ENCODE data around the gene BRD1.
"Not testable (repeated sequence)": the region's sequence is repeated elsewhere in the genome, so short reads cannot be mapped to it uniquely, and the experiment has no call there.

Gene BRD1

GRCh38 chr22:49767355-49768062 lies 60.2 kb downstream of the BRD1 start:
- DNase-seq, result no peak

GRCh38 chr22:49765951-49766350 lies 61.7 kb downstream of the BRD1 start:
- no peak for DNase-seq

DNA sequence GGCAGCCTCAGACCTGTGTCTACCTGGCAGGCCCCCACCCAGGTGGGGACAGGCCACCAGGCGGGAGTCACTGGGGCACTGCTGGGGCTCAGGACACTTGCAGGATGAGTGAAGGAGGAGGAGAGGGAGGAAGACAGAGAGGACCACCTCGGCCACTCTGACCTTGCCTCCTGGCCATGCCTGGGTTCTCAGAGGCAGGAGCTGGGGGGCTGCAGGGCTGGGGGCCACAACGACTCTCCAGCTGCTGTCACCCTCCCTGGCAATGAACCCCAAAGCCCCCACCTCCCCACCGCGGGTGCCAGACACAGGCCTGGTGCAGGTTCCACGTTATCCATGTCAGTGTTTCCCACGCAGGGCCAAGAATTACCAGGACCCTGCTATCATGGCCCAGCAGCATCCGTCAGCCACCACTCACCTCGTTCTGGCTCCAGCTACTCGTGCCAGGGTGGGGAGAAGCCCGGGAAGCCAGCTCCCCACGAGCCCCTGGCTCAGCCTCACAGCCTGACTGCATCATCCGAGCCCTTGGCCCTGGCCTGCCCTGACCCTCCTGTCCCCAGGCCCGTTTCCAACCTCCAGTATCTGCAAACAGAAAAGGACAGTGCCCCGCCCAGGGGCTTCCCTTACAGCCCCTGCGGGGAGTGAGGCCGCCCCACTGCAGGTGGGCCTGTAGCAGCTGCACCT lies 62.4 kb downstream of the BRD1 start:
- no peak for DNase-seq

GRCh38 chr22:49764127-49764581 lies 63.5 kb downstream of the BRD1 start:
- no peak for DNase-seq

DNA sequence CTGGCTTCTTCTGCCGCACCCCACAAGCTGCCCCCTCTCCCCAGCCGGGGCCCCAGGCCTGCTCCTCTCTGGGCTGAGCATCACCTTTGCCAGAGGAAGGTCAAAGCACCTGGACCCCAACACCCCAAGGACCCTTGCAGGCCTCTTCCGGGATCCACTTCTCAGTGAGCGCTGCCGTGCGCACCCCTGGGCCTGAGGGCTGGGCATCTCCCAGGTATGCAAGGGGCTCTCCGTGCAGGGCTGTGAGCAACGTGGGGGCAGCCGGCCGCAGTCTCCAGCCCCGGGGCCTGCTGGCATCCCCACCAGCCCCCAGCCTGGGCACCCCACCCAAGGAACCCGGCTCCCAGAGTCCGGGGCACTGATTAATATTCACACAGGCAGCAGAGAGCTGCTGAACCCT lies 64.0 kb downstream of the BRD1 start:
- no peak for DNase-seq

DNA sequence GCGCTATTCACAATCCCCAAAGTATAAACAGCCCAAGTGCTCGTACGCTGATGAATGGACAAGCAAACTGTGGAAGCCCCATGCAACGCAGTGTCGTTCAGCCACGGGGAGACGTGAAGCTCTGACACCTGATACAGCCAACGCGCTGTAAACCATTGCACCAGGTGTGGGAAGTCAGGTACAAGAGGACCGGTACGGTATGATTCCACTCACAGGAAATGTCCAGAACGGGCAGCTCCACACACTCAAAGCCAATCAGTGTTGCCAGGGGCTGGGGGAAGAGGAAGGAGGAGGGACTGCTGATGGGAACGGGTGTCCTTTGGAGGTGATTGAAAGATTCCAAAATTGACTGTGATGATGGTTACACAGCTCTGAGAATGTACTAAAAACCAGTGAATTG lies 64.5 kb downstream of the BRD1 start:
- DNase-seq, result no peak

DNA sequence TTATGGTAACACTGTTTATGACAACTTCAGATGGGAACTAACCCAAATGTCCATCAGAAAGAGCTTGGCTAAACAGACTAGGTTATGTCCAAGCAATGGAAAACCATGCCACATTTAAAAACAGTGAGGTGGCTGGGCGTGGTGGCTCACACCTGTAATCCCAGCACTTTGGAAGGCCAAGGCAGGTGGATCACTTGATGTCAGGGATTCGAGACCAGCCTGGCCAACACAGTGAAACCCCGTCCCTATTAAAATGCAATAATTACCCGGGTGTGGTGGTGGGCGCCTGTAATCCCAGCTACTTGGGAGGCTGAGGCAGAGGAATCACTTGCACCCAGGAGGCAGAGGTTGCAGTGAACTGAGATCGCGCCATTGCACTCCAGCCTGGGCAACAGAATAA lies 65.1 kb downstream of the BRD1 start:
- not testable (repeated sequence) for DNase-seq

DNA sequence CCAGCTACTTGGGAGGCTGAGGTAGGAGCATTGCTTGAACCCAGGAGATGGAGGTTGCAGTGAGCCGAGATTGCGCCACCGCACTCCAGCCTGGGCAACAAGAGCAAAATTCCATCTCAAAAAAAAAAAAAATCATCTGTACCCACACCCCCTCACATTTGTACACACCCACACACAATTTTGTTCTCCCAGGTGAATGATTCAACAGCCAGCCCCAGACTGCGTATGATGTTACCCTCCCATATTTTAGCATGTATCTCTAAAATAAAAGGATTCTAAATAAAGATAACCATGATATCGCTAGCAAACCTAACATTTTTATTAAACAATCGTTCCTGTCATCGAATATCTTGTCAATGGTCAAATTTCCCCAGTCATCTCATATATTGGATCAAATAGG lies 65.8 kb downstream of the BRD1 start:
- no peak for DNase-seq

DNA sequence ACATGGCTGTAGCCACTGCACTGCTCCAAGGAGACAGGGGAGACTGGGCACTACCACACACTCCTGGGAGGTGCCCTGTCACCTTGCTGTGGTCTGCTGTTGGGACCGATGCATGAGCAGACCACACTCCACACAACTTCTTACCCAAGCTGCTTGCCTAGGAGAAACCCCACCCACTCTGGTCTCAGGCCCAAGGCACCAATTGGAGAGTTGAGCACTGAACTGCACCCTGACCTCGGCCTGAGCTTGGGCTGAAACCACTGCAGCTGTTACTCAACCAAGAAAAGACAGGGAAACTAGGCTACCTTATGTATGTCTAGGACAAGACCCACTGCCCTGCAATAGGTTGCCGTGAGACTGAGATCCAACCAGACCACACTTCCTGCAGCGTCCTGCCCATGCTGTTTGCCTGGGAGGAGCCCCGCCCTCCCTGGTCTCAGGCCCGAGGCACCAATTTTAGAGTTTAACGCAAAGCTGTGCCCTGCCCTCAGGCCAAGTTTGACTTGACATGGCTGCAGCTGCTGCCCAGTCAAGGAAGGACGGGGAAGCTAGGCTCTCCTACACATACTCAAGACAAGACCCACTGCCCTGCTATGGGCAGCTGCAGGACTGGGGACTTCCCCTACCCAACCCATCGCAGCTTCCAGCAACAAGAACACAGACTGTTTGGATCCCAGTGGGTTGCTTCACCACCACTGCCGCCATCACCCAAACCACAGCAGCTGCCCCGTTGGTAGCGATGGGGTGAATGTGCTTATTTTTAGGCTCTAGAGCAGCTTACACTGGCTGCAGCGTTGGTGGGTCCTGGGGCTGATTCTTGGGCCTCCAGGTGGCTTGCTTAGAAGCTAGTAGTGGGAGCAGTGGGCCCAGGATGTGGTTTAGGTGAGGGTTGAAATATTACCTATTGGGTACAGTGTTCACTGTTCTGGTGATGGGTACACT lies 66.8 kb downstream of the BRD1 start:
- no peak for DNase-seq

GRCh38 chr22:49760280-49760629 lies 67.4 kb downstream of the BRD1 start:
- DNase-seq, result no peak

DNA sequence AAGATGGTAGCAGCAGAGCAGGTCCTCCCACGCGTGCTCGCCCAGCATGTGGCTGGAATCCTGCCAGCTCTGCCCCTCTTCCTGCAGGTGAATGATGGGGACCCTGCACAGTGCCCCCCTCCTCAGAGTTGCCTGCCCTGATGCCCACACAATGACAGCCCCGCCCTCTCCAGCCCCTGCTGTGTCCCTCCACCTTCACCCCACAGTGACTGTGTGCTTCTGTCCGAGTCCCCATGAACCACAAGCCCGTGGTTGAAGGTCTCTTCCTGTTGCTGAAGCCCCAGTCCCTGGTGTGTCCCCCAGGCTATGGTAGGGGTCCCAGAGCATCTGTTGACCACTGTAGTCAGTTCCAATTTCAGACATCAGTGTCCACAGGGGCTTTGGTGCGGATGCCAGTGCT lies 71.0 kb downstream of the BRD1 start:
- DNase-seq, result no peak

- no peak for DNase-seq
Measured at GRCh38 chr22:49756201-49756600, 71.5 kb downstream of the BRD1 start.

DNA sequence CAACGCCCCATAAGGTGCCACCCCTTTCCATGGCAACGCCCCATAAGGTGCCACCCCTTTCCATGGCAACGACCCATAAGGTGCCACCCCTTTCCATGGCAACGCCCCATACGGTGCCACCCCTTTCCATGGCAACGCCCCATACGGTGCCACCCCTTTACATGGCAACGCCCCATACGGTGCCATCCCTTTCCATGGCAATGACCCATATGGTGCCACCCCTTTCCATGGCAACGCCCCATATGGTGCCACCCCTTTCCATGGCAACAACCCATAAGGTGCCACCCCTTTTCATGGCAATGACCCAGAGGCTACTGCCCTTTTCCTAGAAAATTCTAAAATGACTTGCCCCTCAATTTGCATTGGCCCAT lies 72.1 kb downstream of the BRD1 start:
- no peak for DNase-seq

DNA sequence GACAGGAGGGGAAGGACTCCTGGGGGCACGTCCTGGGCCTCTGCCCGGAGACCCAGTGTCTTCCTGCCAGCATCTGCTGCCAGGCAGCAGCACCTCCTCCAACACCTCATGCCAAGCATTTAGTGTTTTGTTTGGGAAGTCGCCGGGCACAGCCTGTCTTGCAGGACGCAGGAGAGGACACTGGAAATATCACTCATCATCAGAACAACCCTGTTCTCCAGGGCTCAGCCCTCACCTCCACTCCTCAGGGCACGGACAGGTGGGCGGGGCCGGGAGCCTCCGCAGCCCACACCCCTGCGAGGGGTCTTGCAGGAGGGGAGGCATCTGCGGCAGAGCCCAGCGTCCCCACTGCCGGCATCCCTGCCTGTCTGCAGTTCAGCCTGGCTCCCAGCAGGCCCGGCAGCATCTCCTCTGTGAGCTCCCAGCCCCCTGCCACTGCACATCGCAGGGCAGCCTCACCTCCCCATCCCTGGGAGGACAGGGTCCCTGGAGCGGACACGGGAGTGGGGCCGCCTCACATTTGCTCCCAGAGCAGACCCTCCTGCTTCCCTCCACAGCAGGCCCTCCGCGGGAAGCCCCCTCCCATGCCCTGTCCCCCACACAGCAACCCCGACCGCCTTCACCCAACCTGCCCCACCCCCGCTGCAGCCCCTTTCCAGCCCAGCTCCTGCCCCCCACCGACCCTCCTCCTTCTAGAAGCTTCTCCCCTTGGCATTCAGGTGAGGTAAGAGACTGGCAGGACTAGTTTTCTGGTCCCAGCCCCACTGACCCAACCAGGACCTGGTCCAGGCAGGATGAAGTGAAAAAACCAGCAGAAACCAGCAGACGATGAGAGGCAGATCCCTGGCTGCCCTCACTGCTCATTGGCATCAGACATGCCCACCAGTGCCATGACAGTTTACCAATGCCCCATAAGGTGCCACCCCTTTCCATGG lies 72.7 kb downstream of the BRD1 start:
- DNase-seq, result no peak

GRCh38 chr22:49753961-49754695 lies 73.5 kb downstream of the BRD1 start:
- DNase-seq, result no peak

DNA sequence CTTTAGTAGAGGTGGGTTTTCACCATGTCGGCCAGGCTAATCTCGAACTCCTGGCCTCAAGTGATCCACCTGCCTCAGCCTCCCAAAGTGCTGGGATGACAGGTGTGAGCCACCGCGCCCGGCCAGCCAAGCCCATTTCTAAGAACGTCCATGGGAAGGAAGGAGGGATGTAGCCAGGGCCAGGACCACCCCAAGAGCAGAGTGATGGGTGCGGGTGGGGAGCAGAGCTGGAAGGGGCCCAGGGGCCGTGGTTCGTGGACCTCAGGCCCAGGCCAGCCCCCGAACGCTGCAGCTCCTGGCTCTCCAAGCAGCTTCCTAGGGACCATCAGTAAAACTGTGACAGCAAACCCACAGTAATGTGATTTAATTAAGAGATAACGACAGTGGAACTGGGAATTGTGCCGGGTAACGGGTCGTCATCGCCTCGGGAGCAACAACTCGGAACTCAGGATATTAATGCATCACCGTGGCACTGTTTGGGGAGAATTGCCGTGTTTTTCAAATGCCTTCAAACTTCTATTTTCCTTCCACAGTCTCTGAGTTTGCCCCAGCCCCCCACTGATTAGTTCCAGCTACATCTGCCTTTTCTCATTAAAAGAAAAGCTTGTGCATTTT lies 74.3 kb downstream of the BRD1 start:
- no peak for DNase-seq

- no peak for DNase-seq
Measured at GRCh38 chr22:49752598-49753091, 75.0 kb downstream of the BRD1 start.

DNA sequence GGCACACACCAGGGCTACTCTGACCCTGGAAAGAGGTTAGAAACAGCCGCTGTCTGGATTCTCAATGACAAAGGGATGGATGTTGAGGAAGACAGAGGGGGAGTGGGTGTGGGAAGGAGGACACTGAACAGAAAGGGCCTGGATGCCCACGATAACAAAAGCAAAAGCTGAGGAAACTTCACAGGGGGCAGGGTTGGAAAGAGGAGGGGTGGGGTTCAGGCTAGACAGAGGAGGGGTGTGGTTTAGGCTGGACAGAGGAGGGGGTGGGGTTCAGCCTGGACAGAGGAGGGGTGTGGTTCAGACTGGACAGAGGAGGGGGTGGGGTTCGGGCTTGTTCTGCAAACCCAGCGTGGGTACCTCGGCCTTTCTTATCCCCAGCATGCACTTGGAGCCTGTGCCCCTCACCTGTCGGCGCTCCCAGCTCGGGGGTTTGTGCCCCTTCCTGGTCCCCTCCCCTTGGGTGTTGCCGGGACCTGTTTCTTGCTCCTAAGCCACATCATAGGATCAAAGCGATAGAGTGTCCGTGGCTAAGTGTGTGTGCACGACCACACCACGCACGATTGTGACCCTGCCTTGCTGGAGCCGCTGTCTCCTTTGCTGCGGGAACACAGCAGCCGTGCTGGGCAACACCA lies 75.6 kb downstream of the BRD1 start:
- no peak for DNase-seq

DNA sequence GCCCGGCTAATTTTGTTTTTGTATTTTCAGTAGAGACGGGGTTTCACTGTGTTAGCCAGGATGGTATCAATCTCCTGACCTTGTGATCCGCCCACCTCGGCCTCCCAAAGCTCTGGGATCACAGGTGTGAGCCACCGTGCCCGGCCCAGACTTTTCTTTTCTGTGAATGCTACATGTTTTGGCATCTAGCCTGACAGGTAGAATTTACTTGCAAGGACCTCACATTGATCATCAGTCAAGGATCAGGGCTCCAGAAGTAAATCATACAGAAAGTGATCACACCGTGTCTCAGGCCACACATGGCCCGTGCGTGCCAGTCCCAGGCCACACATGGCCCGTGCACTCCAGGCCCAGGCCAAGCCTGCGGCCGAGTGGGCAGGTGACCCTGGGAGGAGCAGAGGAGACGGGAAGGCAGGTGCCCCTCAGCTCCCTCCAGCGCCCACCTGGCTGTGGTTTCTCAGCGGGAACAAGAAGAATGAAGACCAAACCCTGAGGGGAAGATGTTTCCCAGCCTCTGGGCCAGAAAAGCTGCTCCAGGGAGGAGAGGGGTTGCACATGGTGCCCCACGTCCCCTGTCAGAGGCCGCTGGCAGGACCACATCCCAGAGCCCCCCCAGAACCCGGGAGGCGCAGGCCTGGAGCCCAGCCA lies 76.2 kb downstream of the BRD1 start:
- no peak for DNase-seq

GRCh38 chr22:49749885-49750510 lies 77.7 kb downstream of the BRD1 start:
- DNase-seq, result no peak

Measured in activated gamma-delta T cell (primary cell).